H1 (cell line): ENCODE measurements around the gene KHSRP. TPM values are rescaled to one million over a fixed set of nuclear protein-coding genes. Genes with fewer than 3 reads are reported as not detected.

Experiments
- CTCF ChIA-PET: fragments of 300-600 bp; sonication (Branson Sonifier 250); formaldehyde crosslinking; loops from one replicate; lab custom pipeline; 2021; ENCODE audit not compliant: partially characterized antibody; lab: Charles Lee
- POLR2A ChIA-PET: fragments of 300-600 bp; sonication (Branson Sonifier 250); formaldehyde crosslinking; loops from one replicate; lab custom pipeline; 2021; ENCODE audit warnings: inconsistent platforms; ENCODE audit not compliant: partially characterized antibody; lab: Charles Lee
- DNase-seq, 2 experiments: peaks; one replicate each; pipeline versions ENCODE4 v3.0.0 to v3.0.0-alpha.2; 2010 to 2022; ENCODE audit warnings: low spot score in 2 of 2, low read depth in 1 of 2, mixed read lengths in 1 of 2
- FAIRE-seq: peaks from 2 replicates; lab custom pipeline; 2011; peaks lifted over from hg19 to GRCh38; lab: Jason Lieb, UNC
- H2AFZ ChIP-seq: 2 replicates; pipeline ENCODE4 v1.8.1; 2012; ENCODE audit warnings: low read length, inconsistent platforms
- H2AK5ac ChIP-seq: 2 replicates; pipeline ENCODE4 v1.6.1; 2013; ENCODE audit warnings: low read depth, low read length
- H2BK120ac ChIP-seq: replicated peaks from 2 replicates; pipeline ENCODE3; 2013; ENCODE audit warnings: low read depth, low read length, inconsistent platforms
- H2BK12ac ChIP-seq: 2 replicates; pipeline ENCODE4 v1.6.1; 2013; ENCODE audit warnings: low read depth, low read length
- H2BK15ac ChIP-seq: 2 replicates; pipeline ENCODE4 v1.6.1; 2013; ENCODE audit warnings: low read length
- H2BK20ac ChIP-seq: 2 replicates; pipeline ENCODE4 v1.6.1; 2013; ENCODE audit warnings: low read length
- H2BK5ac ChIP-seq: 2 replicates; pipeline ENCODE4 v1.6.1; 2013; ENCODE audit warnings: low read depth, low read length
- H3K14ac ChIP-seq: 2 replicates; pipeline ENCODE4 v1.6.1; 2013; ENCODE audit warnings: inconsistent platforms; ENCODE audit not compliant: insufficient read length
- H3K18ac ChIP-seq: 2 replicates; pipeline ENCODE4 v1.6.1; 2013; ENCODE audit warnings: low read length; ENCODE audit errors: extremely low read depth
- H3K23ac ChIP-seq: 2 replicates; pipeline ENCODE4 v1.6.1; 2013; ENCODE audit warnings: inconsistent platforms; ENCODE audit not compliant: insufficient read length
- H3K23me2 ChIP-seq: 2 replicates; pipeline ENCODE4 v1.6.1; 2013; ENCODE audit warnings: low read depth, low read length
- H3K27ac ChIP-seq: 2 replicates; pipeline ENCODE4 v1.6.1; 2011; ENCODE audit warnings: low read depth, low read length, inconsistent platforms
- H3K27me3 ChIP-seq, 4 experiments: replicated peaks in 1 of 4; 1 replicate in 1 of 4; 2 replicates in 3 of 4; pipeline versions ENCODE4 v1.6.1 to v1.8.1; 2011 to 2013; ENCODE audit warnings: low read length in 3 of 4, mild to moderate bottlenecking in 3 of 4, inconsistent platforms in 2 of 4, mixed read lengths in 2 of 4, moderate library complexity in 1 of 4; ENCODE audit not compliant: control insufficient read depth in 3 of 4, insufficient read depth in 3 of 4; ENCODE audit errors: extremely low read depth in 1 of 4
- H3K36me3 ChIP-seq, 4 experiments: 2 replicates each; pipeline versions ENCODE4 v1.6.1 to v1.8.1; 2011 to 2013; ENCODE audit warnings: mild to moderate bottlenecking in 4 of 4, low read length in 3 of 4, moderate library complexity in 2 of 4, control low read depth in 1 of 4, inconsistent platforms in 1 of 4; ENCODE audit not compliant: insufficient read depth in 4 of 4, control insufficient read depth in 2 of 4
- H3K4ac ChIP-seq: replicated peaks from 2 replicates; pipeline ENCODE3; 2013; ENCODE audit warnings: low read length, low read depth, mixed read lengths, inconsistent platforms; ENCODE audit not compliant: insufficient read length
- H3K4me1 ChIP-seq, 4 experiments: replicated peaks in 1 of 4; 1 replicate in 1 of 4; 2 replicates in 3 of 4; pipeline versions ENCODE4 v1.6.1 to v1.8.1; 2011 to 2013; ENCODE audit warnings: low read length in 3 of 4, inconsistent platforms in 2 of 4, mixed read lengths in 1 of 4; ENCODE audit not compliant: insufficient read depth in 4 of 4, control insufficient read depth in 3 of 4
- H3K4me2 ChIP-seq, 2 experiments: 2 replicates each; pipeline versions ENCODE4 v1.6.1 to v1.8.1; 2011 to 2013; ENCODE audit warnings: low read depth in 2 of 2, low read length in 2 of 2, control low read depth in 1 of 2, inconsistent platforms in 1 of 2, mild to moderate bottlenecking in 1 of 2; ENCODE audit not compliant: insufficient read depth in 1 of 2
- H3K4me3 ChIP-seq, 4 experiments: fragments of 200-600, 300-600 bp in 1 of 4; sonication (generic), shearing (Covaris generic), sonication (Bioruptor Twin) in 1 of 4; 2 replicates each; pipeline versions ENCODE4 v1.5.1 to v1.8.1; 2011 to 2016; ENCODE audit warnings: low read length in 4 of 4, low read depth in 3 of 4, control low read depth in 2 of 4, inconsistent platforms in 2 of 4, mild to moderate bottlenecking in 2 of 4, mixed read lengths in 1 of 4, moderate library complexity in 1 of 4; ENCODE audit not compliant: insufficient read depth in 2 of 4; ENCODE audit errors: extremely low read depth in 1 of 4
- H3K56ac ChIP-seq: replicated peaks from 2 replicates; pipeline ENCODE3; 2013; ENCODE audit warnings: low read depth, mild to moderate bottlenecking, mixed read lengths, low read length, inconsistent platforms; ENCODE audit not compliant: insufficient read length
- H3K79me1 ChIP-seq: 2 replicates; pipeline ENCODE4 v1.6.1; 2013; ENCODE audit warnings: low read depth, low read length, control low read depth
- H3K79me2 ChIP-seq, 2 experiments: 2 replicates each; pipeline versions ENCODE4 v1.6.1 to v1.8.1; 2012 to 2013; ENCODE audit warnings: low read length in 2 of 2, mild to moderate bottlenecking in 2 of 2, inconsistent platforms in 1 of 2; ENCODE audit not compliant: insufficient read depth in 2 of 2, control insufficient read depth in 1 of 2
- H3K9ac ChIP-seq, 4 experiments: replicated peaks in 1 of 4; 1 replicate in 1 of 4; 2 replicates in 3 of 4; pipeline versions ENCODE4 v1.6.1 to v1.8.1; 2011 to 2013; ENCODE audit warnings: low read depth in 3 of 4, low read length in 3 of 4, control low read depth in 2 of 4, mild to moderate bottlenecking in 2 of 4, moderate library complexity in 2 of 4, inconsistent platforms in 1 of 4; ENCODE audit errors: extremely low read depth in 1 of 4
- H3K9me3 ChIP-seq, 2 experiments: 2 replicates each; pipeline versions ENCODE4 v1.6.1 to v1.8.1; 2012 to 2013; ENCODE audit warnings: mild to moderate bottlenecking in 2 of 2, moderate library complexity in 2 of 2, control low read depth in 1 of 2, inconsistent platforms in 1 of 2, low read depth in 1 of 2, low read length in 1 of 2, mixed read lengths in 1 of 2; ENCODE audit not compliant: insufficient read depth in 2 of 2
- H4K20me1 ChIP-seq, 2 experiments: replicated peaks in 1 of 2; 2 replicates each; pipeline versions ENCODE3 to v1.8.1; 2011 to 2013; ENCODE audit warnings: inconsistent platforms in 2 of 2, low read length in 2 of 2, mild to moderate bottlenecking in 1 of 2; ENCODE audit not compliant: insufficient read depth in 2 of 2, control insufficient read depth in 1 of 2
- H4K5ac ChIP-seq: 2 replicates; pipeline ENCODE4 v1.6.1; 2013; ENCODE audit warnings: low read length, low read depth, mixed read lengths, inconsistent platforms; ENCODE audit not compliant: insufficient read length
- H4K8ac ChIP-seq: 2 replicates; pipeline ENCODE4 v1.8.0; 2013; ENCODE audit warnings: mild to moderate bottlenecking, moderate library complexity, low read length, inconsistent platforms; ENCODE audit not compliant: insufficient read depth; ENCODE audit errors: extremely low read depth
- H4K91ac ChIP-seq: replicated peaks from 2 replicates; pipeline ENCODE3; 2013; ENCODE audit warnings: low read length, mixed read lengths, inconsistent platforms; ENCODE audit not compliant: insufficient read length
- BACH1 ChIP-seq: IDR thresholded peaks from 2 replicates; pipeline ENCODE4 v1.6.1; 2012; ENCODE audit warnings: low read length, improper control_type of control experiment
- CBX5 ChIP-seq: fragments of 300-800, 300-1000 bp; sonication (generic); IDR thresholded peaks from 2 replicates; pipeline ENCODE4 v1.7.1; 2016; ENCODE audit warnings: antibody characterized with exemption, low read length, low read depth
- JUND ChIP-seq: IDR thresholded peaks from 2 replicates; pipeline ENCODE4 v1.6.1; 2011; ENCODE audit warnings: mild to moderate bottlenecking, improper control_type of control experiment, low read length
- KDM1A ChIP-seq: fragments of 200-600, 300-600 bp; sonication (generic); IDR thresholded peaks from 2 replicates; pipeline ENCODE4 v1.7.1; 2016; ENCODE audit warnings: mild to moderate bottlenecking, low read length, borderline replicate concordance
- RBBP5 ChIP-seq: IDR thresholded peaks from 2 replicates; pipeline ENCODE4 v1.7.1; 2012; ENCODE audit warnings: low read depth, mild to moderate bottlenecking, inconsistent platforms, low read length, moderate library complexity, borderline replicate concordance
- SP1 ChIP-seq: IDR thresholded peaks from 2 replicates; pipeline ENCODE4 v1.6.1; 2011; ENCODE audit warnings: low read depth, low read length
- ZNF274 ChIP-seq: IDR thresholded peaks from 2 replicates; pipeline ENCODE4 v1.7.0; 2012; ENCODE audit warnings: low read length, borderline replicate concordance; ENCODE audit errors: extremely low read depth
- WGBS, 2 experiments: shearing (Covaris generic) in 1 of 2; methylation state at CpG; one replicate each; pipeline versions ENCODE4 v1.1.6 to v1.1.7; 2013 to 2015; ENCODE audit warnings: low lambda C conversion rate in 2 of 2, mixed read lengths in 2 of 2, inconsistent platforms in 1 of 2, low coverage in 1 of 2, missing lambda C conversion rate in 1 of 2; ENCODE audit not compliant: insufficient replicate concordance in 2 of 2, insufficient coverage in 1 of 2, insufficient read length in 1 of 2; ENCODE audit errors: extremely low coverage in 1 of 2, missing lambda C conversion rate in 1 of 2; 5-methylcytosine and 5-hydroxymethylcytosine counted together
- polyA plus RNA-seq, 7 experiments: library from polyadenylated mRNA; depleted of rRNA in 3 of 7; stranded (reverse) in 5 of 7; unstranded in 2 of 7; fragments of >200 nt in 5 of 7; fragments of 200-250 nt in 2 of 7; gene quantifications; 1 replicate in 5 of 7; 2 replicates in 1 of 7; 4 replicates in 1 of 7; pipeline versions ENCODE4 v1.2.1 to v1.2.3, GENCODE V29; 2011 to 2013; ENCODE audit warnings: missing spikeins in 2 of 7, mixed read lengths in 2 of 7
- total RNA-seq: library from RNA; stranded (reverse); fragmentation: NEBNext Ultra II Directional; extraction: Animal tissue kit (Norgen Biotek cat#: 25700); gene quantifications from 2 replicates; pipeline ENCODE4 v1.2.1, GENCODE V29; 2021

Gene KHSRP
- total and polyA plus RNA-seq, 2 of the 8 experiments (the other 6 are each of a cell fraction or from before 2014, with no cell fraction given): 143 to 573 TPM

DNA sequence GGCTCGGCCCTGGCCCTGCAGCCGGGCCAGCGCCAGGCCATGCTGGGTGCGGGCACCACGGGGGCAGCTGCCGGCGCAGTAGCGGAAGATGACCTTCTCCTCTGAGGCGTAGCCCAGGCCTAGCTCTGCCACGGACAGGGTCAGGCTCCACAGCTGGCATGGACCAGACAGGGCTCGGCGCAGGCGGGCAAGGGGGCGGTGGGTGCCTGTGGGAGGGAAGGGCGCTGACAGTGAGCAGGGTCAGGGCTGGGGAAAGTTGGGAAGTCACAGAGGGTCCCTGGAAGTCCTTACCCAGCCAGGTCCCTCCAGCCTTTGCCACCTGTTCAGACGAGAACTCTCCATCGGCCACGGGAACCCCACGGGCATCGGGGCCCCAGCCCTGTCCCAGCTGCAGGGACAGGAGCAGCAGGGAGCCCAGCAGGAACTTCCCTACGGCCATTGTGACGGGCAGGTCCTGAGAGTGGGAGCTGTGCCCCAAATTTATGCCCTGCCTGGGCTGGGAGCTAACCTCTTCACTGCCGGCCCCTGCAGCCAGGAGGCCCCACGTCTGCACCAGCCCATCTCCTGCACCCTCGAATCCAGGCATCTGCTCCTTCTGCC is 49.1 kb downstream of the KHSRP start, which contains the start of gene PSPN:
Gene PSPN (minus strand): TSS at position 523 of the 600 bp plus-strand sequence. CDS start 84 bp downstream, at position 439.
- H3K79me1 ChIP-seq: no peaks in the 10 kb centered on the region
- peaks cover 4% of the 10 kb centered on the region; the same call in 1 of the 2 replicates for H3K23me2 ChIP-seq
- H3K4me2 ChIP-seq: peak within 1 kb of the TSS in 1 of 2 experiments; percentile 12; a peak in 1 of 4 replicates
- ChIA-PET POLR2A (interaction anchor here (1.3 to 9.9 kb wide), 2 partner anchors 12 to 15 kb away, joined by 5 to 81 read pairs; partner anchors contain the start of gene GTF2F1), CTCF (interaction anchor here (1.2 kb wide), 1 partner anchor 37 kb away, joined by 3 read pairs; no protein-coding TSS in a partner anchor)
- no peak within 1 kb of the TSS; the same call in 1 of the 2 replicates for H3K18ac ChIP-seq
- H3K36me3 ChIP-seq: peaks cover 9 to 20% (median 13%) of the 10 kb centered on the region in 4 experiments; a peak in 6 of 8 replicates
- TF ChIP-seq BACH1 (no peak), ZNF274 (no peak), RBBP5 (no peak), SP1 (no peak), CBX5 (no peak), JUND (no peak), KDM1A (no peak)
- H3K79me2 ChIP-seq: no peaks in the 10 kb centered on the region
- DNase-seq (peak in 1 of 2 experiments; percentile 47), FAIRE-seq (no peak)
- H3K27me3 ChIP-seq: no peaks in the 10 kb centered on the region
- no peak within 1 kb of the TSS for H2AK5ac ChIP-seq
- no peak within 1 kb of the TSS for H2BK20ac ChIP-seq
- H4K20me1 ChIP-seq: peaks cover 0 to 6% of the 10 kb centered on the region in 2 experiments
- H3K4me3 ChIP-seq: no peak within 1 kb of the TSS
- no peak within 1 kb of the TSS for H3K4ac ChIP-seq
- H3K56ac ChIP-seq: no peak within 1 kb of the TSS
- H4K91ac ChIP-seq: no peak within 1 kb of the TSS
- no peak within 1 kb of the TSS; the same call in 1 of the 2 replicates for H2BK5ac ChIP-seq
- H3K4me1 ChIP-seq: peaks cover 0 to 11% (median 7%) of the 10 kb centered on the region in 4 experiments; a peak in 5 of 7 replicates
- H2BK12ac ChIP-seq: no peak within 1 kb of the TSS
- no peak within 1 kb of the TSS for H2AFZ ChIP-seq
- no peak within 1 kb of the TSS for H3K9ac ChIP-seq
- no peak within 1 kb of the TSS for H3K14ac ChIP-seq
- H4K8ac ChIP-seq: no peak within 1 kb of the TSS; the same call in 1 of the 2 replicates
- WGBS, 2 experiments: 83% methylated on average over 16 of the region's 25 CpGs; no CpG with 5 or more reads in 1 of the 2 experiments
- H3K23ac ChIP-seq: no peak within 1 kb of the TSS
- peaks cover 5% of the 10 kb centered on the region in 2 experiments; a peak in 2 of 4 replicates for H3K9me3 ChIP-seq
- no peak within 1 kb of the TSS for H2BK15ac ChIP-seq
- H2BK120ac ChIP-seq: no peak within 1 kb of the TSS
- H3K27ac ChIP-seq: no peak within 1 kb of the TSS; the same call in 1 of the 2 replicates
- no peak within 1 kb of the TSS for H4K5ac ChIP-seq
